ENCODE results near the gene CD38.
"Not testable (repeated sequence)": the region's sequence is repeated elsewhere in the genome, so short reads cannot be mapped to it uniquely, and the experiment has no call there.

Gene CD38

DNA sequence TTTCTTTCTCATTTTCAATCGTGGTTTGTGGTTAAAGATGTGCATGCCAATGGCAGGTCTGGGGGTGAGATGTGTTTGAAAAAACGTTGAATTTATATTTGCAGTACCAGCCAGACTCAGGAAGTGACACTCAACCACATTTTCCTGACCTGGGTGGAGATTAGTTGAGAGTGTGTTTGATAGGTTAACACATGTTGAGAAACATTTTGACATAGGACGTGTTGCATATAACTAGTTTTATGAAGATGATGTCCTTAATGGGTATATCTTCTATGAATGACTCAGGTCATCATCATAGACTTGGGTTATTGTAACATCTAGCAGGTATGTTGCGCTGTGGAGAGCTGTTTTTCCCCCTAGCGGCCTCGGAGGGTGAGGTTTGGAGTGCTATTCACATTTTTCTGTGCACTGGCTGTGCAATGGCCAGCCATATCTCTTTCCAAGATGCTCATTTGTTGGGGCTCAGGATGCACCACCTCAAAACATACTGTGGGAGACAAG, 21.7 kb upstream of the CD38 start:
- no peak overlapping the region for H3K4me3 ChIP-seq (ENCODE audit: low read depth, low read length)
- TF ChIP-seq, protein P1, sequence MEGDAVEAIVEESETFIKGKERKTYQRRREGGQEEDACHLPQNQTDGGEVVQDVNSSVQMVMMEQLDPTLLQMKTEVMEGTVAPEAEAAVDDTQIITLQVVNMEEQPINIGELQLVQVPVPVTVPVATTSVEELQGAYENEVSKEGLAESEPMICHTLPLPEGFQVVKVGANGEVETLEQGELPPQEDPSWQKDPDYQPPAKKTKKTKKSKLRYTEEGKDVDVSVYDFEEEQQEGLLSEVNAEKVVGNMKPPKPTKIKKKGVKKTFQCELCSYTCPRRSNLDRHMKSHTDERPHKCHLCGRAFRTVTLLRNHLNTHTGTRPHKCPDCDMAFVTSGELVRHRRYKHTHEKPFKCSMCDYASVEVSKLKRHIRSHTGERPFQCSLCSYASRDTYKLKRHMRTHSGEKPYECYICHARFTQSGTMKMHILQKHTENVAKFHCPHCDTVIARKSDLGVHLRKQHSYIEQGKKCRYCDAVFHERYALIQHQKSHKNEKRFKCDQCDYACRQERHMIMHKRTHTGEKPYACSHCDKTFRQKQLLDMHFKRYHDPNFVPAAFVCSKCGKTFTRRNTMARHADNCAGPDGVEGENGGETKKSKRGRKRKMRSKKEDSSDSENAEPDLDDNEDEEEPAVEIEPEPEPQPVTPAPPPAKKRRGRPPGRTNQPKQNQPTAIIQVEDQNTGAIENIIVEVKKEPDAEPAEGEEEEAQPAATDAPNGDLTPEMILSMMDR (IDR thresholded peaks at IDR 0.05; ENCODE audit: low read depth, low read length, missing control alignments), result peak; percentile 31
- DNase-seq (ENCODE audit: low read depth), result no peak
- in situ Hi-C loops (cut with HindIII; ENCODE audit: low sequenced_read_pairs), result no loop called here

DNA sequence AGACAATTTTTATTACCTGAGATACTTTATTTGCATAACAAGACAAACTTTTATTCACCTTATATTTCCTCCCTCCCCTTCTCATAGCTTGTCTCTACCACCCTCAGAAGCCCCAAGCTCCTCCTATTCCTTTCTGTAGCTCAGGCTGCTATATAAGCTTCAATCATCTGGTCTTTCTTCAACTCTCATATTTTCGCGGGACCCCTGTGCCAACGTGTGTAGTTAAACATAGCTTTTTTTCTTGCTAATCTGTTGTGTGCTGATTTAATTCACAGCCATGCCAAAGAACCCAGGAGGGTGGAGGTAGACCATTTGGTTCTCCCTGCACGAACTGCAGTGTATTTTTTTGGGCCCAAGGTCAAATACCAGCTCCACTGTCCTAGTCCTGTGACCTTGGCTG, 21.1 kb upstream of the CD38 start:
- H3K4me3 ChIP-seq (ENCODE audit: low read depth, low read length), result no peak overlapping the region
- in situ Hi-C loops (cut with HindIII; ENCODE audit: low sequenced_read_pairs), result no loop called here
- TF ChIP-seq, protein P1 (IDR thresholded peaks at IDR 0.05; ENCODE audit: low read depth, low read length, missing control alignments), result no peak
- no peak for DNase-seq (ENCODE audit: low read depth)

DNA sequence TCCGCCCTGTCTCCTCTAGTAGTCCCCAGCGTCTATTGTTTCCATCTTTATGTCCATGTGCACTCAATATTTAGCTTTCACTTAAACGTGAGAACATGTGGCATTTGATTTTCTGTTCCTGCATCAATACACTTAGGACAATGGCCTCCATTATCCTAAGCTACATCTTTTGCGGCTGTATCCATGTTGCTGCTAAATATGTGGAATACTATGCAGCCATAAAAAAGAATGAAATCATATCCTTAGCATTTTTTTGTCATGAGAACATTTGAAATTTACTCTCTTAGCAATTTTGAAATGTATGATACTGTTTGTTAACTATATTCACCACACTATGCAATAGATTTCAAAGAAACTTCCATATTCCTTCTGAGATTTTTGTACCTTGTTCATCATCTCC, 19.8 kb upstream of the CD38 start:
- no peak for DNase-seq (ENCODE audit: low read depth)
- in situ Hi-C loops (cut with HindIII; ENCODE audit: low sequenced_read_pairs), result no loop called here
- TF ChIP-seq, protein P1 (IDR thresholded peaks at IDR 0.05; ENCODE audit: low read depth, low read length, missing control alignments), result no peak
- H3K4me3 ChIP-seq (ENCODE audit: low read depth, low read length), result no peak overlapping the region

DNA sequence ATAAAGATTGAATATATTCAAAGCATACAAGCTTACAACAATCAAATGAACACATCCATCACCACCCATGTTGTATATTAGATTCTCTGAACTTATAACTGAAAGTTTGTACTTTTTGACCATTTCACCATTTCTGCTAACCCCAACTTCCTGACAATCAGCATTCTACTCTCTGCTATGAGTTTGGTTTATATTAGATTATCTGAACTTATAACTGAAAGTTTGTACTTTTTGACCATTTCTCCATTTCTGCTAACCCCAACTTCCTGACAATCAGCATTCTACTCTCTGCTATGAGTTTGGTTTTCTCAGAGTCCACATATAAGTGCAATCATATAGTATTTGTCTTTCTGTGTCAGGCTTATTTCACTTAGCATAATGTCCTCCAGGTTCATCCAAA, 15.7 kb upstream of the CD38 start:
- DNase-seq (ENCODE audit: low read depth); in situ Hi-C loops (cut with HindIII; ENCODE audit: low sequenced_read_pairs); H3K4me3 ChIP-seq (ENCODE audit: low read depth, low read length): not testable (repeated sequence)

DNA sequence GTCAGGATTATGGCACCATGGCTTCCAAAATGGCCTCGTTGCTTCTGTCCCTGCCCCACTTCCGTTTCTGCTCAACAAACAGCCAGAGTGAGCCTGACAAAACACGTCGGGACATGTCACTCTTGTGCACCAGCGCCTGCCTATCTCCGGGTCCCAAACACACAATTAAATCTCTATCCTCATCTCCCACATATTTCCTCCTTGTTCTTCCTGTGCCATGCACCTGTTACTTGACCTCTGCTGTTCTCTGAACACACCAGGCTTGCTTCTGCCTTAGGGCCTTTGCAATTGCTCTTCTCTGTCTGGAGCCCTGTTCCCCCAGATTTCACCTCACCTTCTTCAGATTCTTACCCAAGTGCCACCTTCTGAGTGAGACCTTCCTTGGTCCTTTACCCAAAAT, 12.7 kb upstream of the CD38 start:
- no peak for DNase-seq (ENCODE audit: low read depth)
- in situ Hi-C loops (cut with HindIII; ENCODE audit: low sequenced_read_pairs), result no loop called here
- H3K4me3 ChIP-seq (ENCODE audit: low read depth, low read length), result no peak overlapping the region
- TF ChIP-seq, protein P1 (IDR thresholded peaks at IDR 0.05; ENCODE audit: low read depth, low read length, missing control alignments), result no peak

DNA sequence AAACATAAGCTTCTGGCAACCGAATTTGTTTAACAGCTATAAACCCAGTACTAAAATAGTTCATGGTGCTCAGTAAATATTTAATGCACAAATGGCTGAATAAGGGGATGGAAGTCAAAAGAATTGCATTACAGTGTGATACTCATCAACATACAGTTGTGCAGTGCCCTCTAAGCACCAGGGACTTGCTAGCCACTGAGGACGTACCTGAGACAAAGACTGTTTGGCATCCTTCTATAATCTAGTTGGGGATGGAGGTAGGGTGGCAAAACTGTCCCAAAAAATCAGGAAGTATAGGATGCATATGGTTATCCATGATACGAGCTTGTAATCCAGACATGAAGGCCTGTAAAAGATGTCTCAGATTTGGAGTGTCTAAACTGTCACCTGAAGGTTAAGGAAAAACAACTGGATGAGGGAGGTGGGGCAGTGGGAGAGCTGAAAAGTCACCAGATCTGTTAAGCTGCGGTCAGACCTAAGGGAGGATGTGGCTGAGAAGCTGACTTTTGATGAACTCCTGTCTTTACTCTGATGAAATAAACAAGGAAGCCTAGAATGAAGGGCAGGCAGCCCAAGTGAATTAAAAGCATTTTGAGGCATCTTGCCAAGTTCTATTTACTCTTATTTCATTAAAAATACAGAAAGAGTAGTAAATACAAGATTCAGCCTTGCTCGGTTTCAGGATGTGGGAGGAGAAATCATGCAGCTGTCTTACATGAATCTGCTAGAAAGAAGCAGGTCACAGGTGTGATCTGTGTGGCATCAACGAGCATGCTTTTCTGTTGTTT, 12.0 kb upstream of the CD38 start:
- in situ Hi-C loops (cut with HindIII; ENCODE audit: low sequenced_read_pairs), result no loop called here
- no peak for DNase-seq (ENCODE audit: low read depth)
- H3K4me3 ChIP-seq (ENCODE audit: low read depth, low read length), result no peak overlapping the region
- TF ChIP-seq, protein P1 (IDR thresholded peaks at IDR 0.05; ENCODE audit: low read depth, low read length, missing control alignments), result no peak

DNA sequence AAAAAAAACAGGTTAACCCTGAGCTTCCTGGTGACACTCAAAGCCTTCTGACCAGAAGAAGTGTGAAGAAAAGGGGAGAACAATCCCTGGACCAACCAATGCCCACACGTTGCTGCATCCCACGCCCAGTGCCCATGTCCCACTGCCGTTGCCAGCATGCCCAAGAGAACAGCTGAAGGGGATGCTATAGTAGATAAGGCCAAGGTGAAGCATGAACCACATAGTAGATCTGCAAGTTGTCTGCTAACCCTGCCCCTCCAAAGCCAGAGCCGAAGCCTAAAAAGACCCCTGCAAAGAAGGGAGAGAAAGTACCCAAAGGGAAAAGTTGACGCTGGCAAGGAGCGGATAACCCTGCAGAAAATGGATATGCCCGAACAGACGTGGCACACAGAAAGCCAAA, 11.3 kb upstream of the CD38 start:
- in situ Hi-C loops (cut with HindIII; ENCODE audit: low sequenced_read_pairs), result no loop called here
- TF ChIP-seq, protein P1 (IDR thresholded peaks at IDR 0.05; ENCODE audit: low read depth, low read length, missing control alignments), result no peak
- no peak for DNase-seq (ENCODE audit: low read depth)
- H3K4me3 ChIP-seq (ENCODE audit: low read depth, low read length), result no peak overlapping the region

All from astrocyte of the cerebellum (primary cell).